IMR-90 (cell line): Measurements from ENCODE around the gene TULP4. TPM values are rescaled to one million over a fixed set of nuclear protein-coding genes. Genes with fewer than 3 reads are reported as not detected.

Source experiments
- ATAC-seq: fragments of 200-7000 bp; cut with Tn5 transposase; 2 replicates; pipeline ENCODE4 v1.9.1; 2020; ENCODE audit warnings: low read depth, mild to moderate bottlenecking, moderate library complexity
- BruUV-seq: library from RNA; stranded (reverse); fragments of 400-500 nt; replicated peaks from 2 replicates; lab custom pipeline; 2021; lab: Mats Ljungman, UMichigan
- CTCF ChIA-PET: fragments of 300-600 bp; formaldehyde crosslinking; extraction: SDS; loops from one replicate; lab custom pipeline; 2021; ENCODE audit warnings: antibody characterized with exemption; lab: Yijun Ruan, JAX
- POLR2A ChIA-PET: fragments of 300-600 bp; sonication (Branson Sonifier 250); formaldehyde crosslinking; loops from one replicate; lab custom pipeline; 2022; ENCODE audit warnings: antibody characterized with exemption; ENCODE audit not compliant: unreplicated experiment; lab: Charles Lee
- DNase-seq: peaks from one replicate; pipeline ENCODE4 v3.0.0; 2013
- H2AFZ ChIP-seq: replicated peaks from 2 replicates; pipeline ENCODE3; 2013; ENCODE audit warnings: low read length, mild to moderate bottlenecking; ENCODE audit not compliant: poor library complexity
- H2AK5ac ChIP-seq: 2 replicates; pipeline ENCODE4 v1.6.1; 2013; ENCODE audit warnings: low read depth, low read length, inconsistent platforms
- H2AK9ac ChIP-seq: replicated peaks from 2 replicates; pipeline ENCODE3; 2013; ENCODE audit warnings: mild to moderate bottlenecking, low read depth, low read length, moderate library complexity; ENCODE audit not compliant: poor library complexity
- H2BK120ac ChIP-seq: 2 replicates; pipeline ENCODE4 v1.6.1; 2013; ENCODE audit warnings: low read depth, low read length, inconsistent platforms
- H2BK15ac ChIP-seq: 3 replicates; pipeline ENCODE4 v1.6.1; 2013; ENCODE audit warnings: low read depth, low read length, inconsistent platforms
- H2BK20ac ChIP-seq: 2 replicates; pipeline ENCODE4 v1.6.1; 2013; ENCODE audit warnings: low read depth, mild to moderate bottlenecking, inconsistent platforms, low read length, moderate library complexity
- H2BK5ac ChIP-seq: 2 replicates; pipeline ENCODE4 v1.6.1; 2013; ENCODE audit warnings: mild to moderate bottlenecking, low read depth, low read length, inconsistent platforms; ENCODE audit not compliant: poor library complexity, severe bottlenecking
- H3K14ac ChIP-seq: replicated peaks from 2 replicates; pipeline ENCODE4 v1.6.1; 2013; ENCODE audit warnings: low read depth, low read length, inconsistent platforms
- H3K18ac ChIP-seq: 2 replicates; pipeline ENCODE4 v1.6.1; 2013; ENCODE audit warnings: low read depth, low read length, control low read depth
- H3K23ac ChIP-seq: 2 replicates; pipeline ENCODE4 v1.6.1; 2013; ENCODE audit warnings: low read depth, low read length, inconsistent platforms
- H3K27ac ChIP-seq: 2 replicates; pipeline ENCODE4 v1.5.1; 2013; ENCODE audit warnings: mild to moderate bottlenecking, control low read depth, low read length; ENCODE audit not compliant: insufficient read depth
- H3K27me3 ChIP-seq: 2 replicates; pipeline ENCODE4 v1.6.1; 2013; ENCODE audit warnings: low read length; ENCODE audit not compliant: control insufficient read depth, insufficient read depth
- H3K36me3 ChIP-seq: 2 replicates; pipeline ENCODE4 v1.6.1; 2013; ENCODE audit warnings: low read length, mixed read lengths; ENCODE audit not compliant: control insufficient read depth, insufficient read depth
- H3K4ac ChIP-seq: 2 replicates; pipeline ENCODE4 v1.6.1; 2013; ENCODE audit warnings: low read depth, low read length, inconsistent platforms
- H3K4me1 ChIP-seq: 2 replicates; pipeline ENCODE4 v1.6.1; 2013; ENCODE audit warnings: low read length, mixed read lengths; ENCODE audit not compliant: control insufficient read depth, insufficient read depth
- H3K4me2 ChIP-seq: 2 replicates; pipeline ENCODE4 v1.6.1; 2013; ENCODE audit warnings: low read depth, mild to moderate bottlenecking, control low read depth, low read length, moderate library complexity
- H3K4me3 ChIP-seq: 2 replicates; pipeline ENCODE4 v1.5.1; 2013; ENCODE audit warnings: low read depth, mild to moderate bottlenecking, control low read depth, low read length, moderate library complexity; ENCODE audit not compliant: insufficient read depth
- H3K56ac ChIP-seq: 2 replicates; pipeline ENCODE4 v1.6.1; 2013; ENCODE audit warnings: low read length, inconsistent platforms; ENCODE audit not compliant: insufficient read depth; ENCODE audit errors: extremely low read depth
- H3K79me1 ChIP-seq, 2 experiments: 2 replicates each; pipeline ENCODE4 v1.6.1; 2013; ENCODE audit warnings: low read length in 2 of 2, inconsistent platforms in 1 of 2, low read depth in 1 of 2
- H3K9ac ChIP-seq: 2 replicates; pipeline ENCODE4 v1.6.1; 2013; ENCODE audit warnings: low read depth, low read length, control low read depth
- H3K9me1 ChIP-seq: 2 replicates; pipeline ENCODE4 v1.6.1; 2013; ENCODE audit warnings: low read length, inconsistent platforms; ENCODE audit not compliant: insufficient read depth
- H3K9me3 ChIP-seq: 2 replicates; pipeline ENCODE4 v1.6.1; 2013; ENCODE audit warnings: low read length; ENCODE audit not compliant: control insufficient read depth, insufficient read depth
- H4K20me1 ChIP-seq: 2 replicates; pipeline ENCODE4 v1.6.1; 2013; ENCODE audit warnings: low read length, inconsistent platforms; ENCODE audit not compliant: insufficient read depth
- H4K5ac ChIP-seq: 2 replicates; pipeline ENCODE4 v1.6.1; 2013; ENCODE audit warnings: mild to moderate bottlenecking, low read depth, low read length, control low read depth
- H4K8ac ChIP-seq, 2 experiments: 2 replicates each; pipeline ENCODE4 v1.6.1; 2013; ENCODE audit warnings: low read depth in 2 of 2, low read length in 2 of 2, control low read depth in 1 of 2, inconsistent platforms in 1 of 2
- H4K91ac ChIP-seq: 2 replicates; pipeline ENCODE4 v1.6.1; 2013; ENCODE audit warnings: low read depth, low read length, inconsistent platforms; ENCODE audit not compliant: insufficient read depth
- BHLHE40 ChIP-seq: fragments of 150-350 bp; IDR thresholded peaks from 2 replicates; pipeline ENCODE4 v1.6.1; 2016; ENCODE audit warnings: mild to moderate bottlenecking, low read depth, low read length
- MAFK ChIP-seq: IDR thresholded peaks from 2 replicates; pipeline ENCODE4 v1.6.1; 2012; ENCODE audit warnings: low read depth, low read length, improper control_type of control experiment
- POLR2A ChIP-seq: IDR thresholded peaks from 2 replicates; pipeline ENCODE4 v1.6.1; 2012; ENCODE audit warnings: mild to moderate bottlenecking, low read depth, low read length
- RFX5 ChIP-seq: IDR thresholded peaks from 2 replicates; pipeline ENCODE4 v1.8.0; 2012; ENCODE audit warnings: low read depth, mild to moderate bottlenecking, low read length, moderate library complexity
- SMC3 ChIP-seq: fragments of 150-350 bp; IDR thresholded peaks from 2 replicates; pipeline ENCODE4 v1.6.1; 2016; ENCODE audit warnings: low read depth, mild to moderate bottlenecking, antibody characterized with exemption, low read length, moderate library complexity
- WGBS, 2 experiments: methylation state at CpG; one replicate each; pipeline versions ENCODE4 v1.1.5 to v1.1.7; 2013; ENCODE audit warnings: missing lambda C conversion rate in 2 of 2; ENCODE audit not compliant: insufficient read length in 1 of 2; ENCODE audit errors: extremely low coverage in 2 of 2; 5-methylcytosine and 5-hydroxymethylcytosine counted together
- dilution Hi-C: fragments of 300-500 bp; cut with HindIII; formaldehyde crosslinking; loops from one replicate; pipeline ENCODE4 v1.14.3; 2018; ENCODE audit warnings: low sequenced_read_pairs; ENCODE audit not compliant: unreplicated experiment
- in situ Hi-C: fragments of 300-500 bp; cut with MboI; formaldehyde crosslinking; loops from 3 replicates; pipeline ENCODE4 v1.14.3; 2019; ENCODE audit warnings: low sequenced_read_pairs, inconsistent platforms, mixed read lengths
- intact Hi-C: fragments of 100-400 bp; cut with micrococcal nuclease; formaldehyde crosslinking; loops from 2 replicates; pipeline ENCODE4 v1.10.0; 2022
- polyA plus RNA-seq, 3 experiments: library from polyadenylated mRNA; depleted of rRNA; stranded (reverse); fragments of >200 nt; gene quantifications; 2 replicates each; pipeline ENCODE4 v1.2.3, GENCODE V29; 2012; ENCODE audit warnings: low replicate concordance in 1 of 3
- total RNA-seq: library from RNA; depleted of rRNA; stranded (reverse); fragments of >200 nt; gene quantifications from 2 replicates; pipeline ENCODE4 v1.2.3, GENCODE V29; 2012

The TULP4 gene
- total and polyA plus RNA-seq, 2 of the 4 experiments (the other 2 are of a cell fraction), result 8.1 to 30.6 TPM

- Histone ChIP-seq H2AK5ac (no peak overlapping the region), H3K27ac (no peak overlapping the region), H2BK5ac (no peak overlapping the region), H3K36me3 (peaks cover 5% of the 10 kb centered on the region), H2BK15ac (no peak overlapping the region), H3K4me2 (no peak overlapping the region), H3K4me1 (peaks cover 14% of the 10 kb centered on the region), H4K20me1 (no peaks in the 10 kb centered on the region; the same call in 1 of the 2 replicates), H3K4ac (no peak overlapping the region; the same call in 1 of the 2 replicates), H3K56ac (no peak overlapping the region), H4K5ac (no peak overlapping the region), H4K91ac (no peak overlapping the region), H3K9me1 (peaks cover 15% of the 10 kb centered on the region), H3K18ac (no peak overlapping the region), H2BK20ac (no peak overlapping the region), H3K27me3 (no peaks in the 10 kb centered on the region), H3K79me1 (peaks cover 5 to 47% of the 10 kb centered on the region in 2 experiments; a peak in 3 of 4 replicates), H3K14ac (no peak overlapping the region), H4K8ac (no peak overlapping the region), H3K4me3 (no peak overlapping the region), H2AK9ac (peak overlapping the region; percentile 34), H2AFZ (no peak overlapping the region), H3K9me3 (no peaks in the 10 kb centered on the region), H2BK120ac (no peak overlapping the region), H3K9ac (no peak overlapping the region), H3K23ac (no peak overlapping the region)
- ATAC-seq (no peak), DNase-seq (no peak)
- ChIA-PET POLR2A (no interaction called here), CTCF (no interaction called here)
- intact Hi-C loops (no loop called here), dilution Hi-C loops (no loop called here), in situ Hi-C loops (no loop called here)
- BruUV-seq, result no TSS peak
- WGBS, 2 experiments, result 97% methylated on average over 12 of the region's 16 CpGs; no CpG with 5 or more reads in 1 of the 2 experiments
- TF ChIP-seq RFX5 (no peak), POLR2A (no peak), BHLHE40 (no peak), MAFK (no peak), SMC3 (no peak)
Measured at GRCh38 chr6:158413028-158413427, 100.8 kb downstream of the TULP4 start.
